ENCODE data around the gene COX6A2. TPM values are rescaled to one million over a fixed set of nuclear protein-coding genes. Genes with fewer than 3 reads are reported as not detected.
"Not testable (repeated sequence)": the region's sequence is repeated elsewhere in the genome, so short reads cannot be mapped to it uniquely, and the experiment has no call there.

The COX6A2 gene
- total and polyA plus RNA-seq, 8 donors, result 0.39 to 5.5 (median 0.57) TPM; not detected in 2

- DNase-seq, result peak in 2 of 6 donors; percentile 37 to 78
- intact Hi-C loops (cut with DNase I), result loop anchor here in 1 of 3 donors (10.0 kb wide), 2 partner anchors 297 to 457 kb away; partner anchors contain the start of gene HSD3B7
- Histone ChIP-seq H3K36me3 (no peaks in the 10 kb centered on the region), H3K27me3 (no peaks in the 10 kb centered on the region), H3K27ac (peak overlapping the region in 3 of 4 donors; percentile 89 to 91 (median 89)), H3K4me3 (peak overlapping the region; percentile 50 to 83 (median 64)), H3K4me1 (no peaks in the 10 kb centered on the region), H3K9me3 (no peaks in the 10 kb centered on the region)
- 33 to 48% methylated on average over 34 of the region's 34 CpGs for WGBS, 2 donors
- FAIRE-seq, result no peak
- TF ChIP-seq, protein P1, sequence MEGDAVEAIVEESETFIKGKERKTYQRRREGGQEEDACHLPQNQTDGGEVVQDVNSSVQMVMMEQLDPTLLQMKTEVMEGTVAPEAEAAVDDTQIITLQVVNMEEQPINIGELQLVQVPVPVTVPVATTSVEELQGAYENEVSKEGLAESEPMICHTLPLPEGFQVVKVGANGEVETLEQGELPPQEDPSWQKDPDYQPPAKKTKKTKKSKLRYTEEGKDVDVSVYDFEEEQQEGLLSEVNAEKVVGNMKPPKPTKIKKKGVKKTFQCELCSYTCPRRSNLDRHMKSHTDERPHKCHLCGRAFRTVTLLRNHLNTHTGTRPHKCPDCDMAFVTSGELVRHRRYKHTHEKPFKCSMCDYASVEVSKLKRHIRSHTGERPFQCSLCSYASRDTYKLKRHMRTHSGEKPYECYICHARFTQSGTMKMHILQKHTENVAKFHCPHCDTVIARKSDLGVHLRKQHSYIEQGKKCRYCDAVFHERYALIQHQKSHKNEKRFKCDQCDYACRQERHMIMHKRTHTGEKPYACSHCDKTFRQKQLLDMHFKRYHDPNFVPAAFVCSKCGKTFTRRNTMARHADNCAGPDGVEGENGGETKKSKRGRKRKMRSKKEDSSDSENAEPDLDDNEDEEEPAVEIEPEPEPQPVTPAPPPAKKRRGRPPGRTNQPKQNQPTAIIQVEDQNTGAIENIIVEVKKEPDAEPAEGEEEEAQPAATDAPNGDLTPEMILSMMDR (IDR thresholded peaks at IDR 0.05), result no peak
- ATAC-seq, result peak in 3 of 4 donors; percentile 2 to 4 (median 3)
Measured at GRCh38 chr16:31441956-31442355, 13.8 kb upstream of the COX6A2 start.

GRCh38 chr16:31440516-31441184 is 12.5 kb upstream of the COX6A2 start:
- Histone ChIP-seq H3K27me3 (no peaks in the 10 kb centered on the region), H3K4me3 (no peak overlapping the region), H3K27ac (no peak overlapping the region), H3K4me1 (no peaks in the 10 kb centered on the region), H3K36me3 (no peaks in the 10 kb centered on the region), H3K9me3 (no peaks in the 10 kb centered on the region)
- TF ChIP-seq, protein P1 (IDR thresholded peaks at IDR 0.05), result no peak
- ATAC-seq, result no peak
- peak in 1 of 6 donors; percentile 9 for DNase-seq
- 65 to 68% methylated on average over 4 of the region's 4 CpGs for WGBS, 2 donors
- intact Hi-C loops (cut with DNase I), result loop anchor here in 1 of 3 donors (10.0 kb wide), 2 partner anchors 296 to 456 kb away; partner anchors contain the start of gene HSD3B7
- FAIRE-seq, result no peak

DNA sequence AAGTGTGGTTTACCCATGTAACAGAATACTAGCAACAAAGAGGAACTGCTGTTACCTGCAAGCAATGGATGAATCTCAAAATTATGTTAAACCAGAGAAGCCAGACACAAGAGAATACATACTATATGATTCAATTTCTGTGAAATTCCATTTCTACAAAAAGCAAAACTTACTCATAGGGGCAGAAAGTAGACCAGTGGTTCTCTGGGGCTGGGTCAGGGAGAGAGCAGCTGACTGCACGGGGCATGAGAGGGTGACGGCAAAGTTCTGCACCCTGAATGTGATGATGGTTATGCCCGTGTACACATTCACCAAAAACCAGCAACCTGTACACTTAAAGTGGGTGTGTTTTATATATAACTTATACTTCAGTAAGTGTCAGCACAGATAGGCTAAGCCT is 11.4 kb upstream of the COX6A2 start:
- FAIRE-seq (no peak), DNase-seq (peak in 1 of 6 donors; percentile 1), ATAC-seq (no peak)
- intact Hi-C loops (cut with DNase I), result no loop called here
- H3K36me3 ChIP-seq, result no peaks in the 10 kb centered on the region
- no peaks in the 10 kb centered on the region for H3K4me1 ChIP-seq
- H3K27ac ChIP-seq, result no peak overlapping the region
- H3K27me3 ChIP-seq, result no peaks in the 10 kb centered on the region
- 82 to 84% methylated on average over 3 of the region's 3 CpGs for WGBS, 2 donors
- TF ChIP-seq, protein P1 (IDR thresholded peaks at IDR 0.05), result no peak
- H3K4me3 ChIP-seq, result no peak overlapping the region
- H3K9me3 ChIP-seq, result no peaks in the 10 kb centered on the region

GRCh38 chr16:31439023-31439422 is 10.9 kb upstream of the COX6A2 start:
- DNase-seq; ATAC-seq; intact Hi-C loops (cut with DNase I); FAIRE-seq; H3K4me1 ChIP-seq; H3K27me3 ChIP-seq; H3K4me3 ChIP-seq; H3K36me3 ChIP-seq; H3K27ac ChIP-seq; H3K9me3 ChIP-seq: not testable (repeated sequence)
- 62 to 66% methylated on average over 3 to 4 of the region's 4 CpGs for WGBS, 2 donors

GRCh38 chr16:31438414-31438813 is 10.3 kb upstream of the COX6A2 start:
- H3K36me3 ChIP-seq, result no peaks in the 10 kb centered on the region
- FAIRE-seq (no peak), ATAC-seq (no peak), DNase-seq (no peak)
- intact Hi-C loops (cut with DNase I), result no loop called here
- 34 to 58% methylated on average over 2 of the region's 2 CpGs for WGBS, 2 donors
- no peaks in the 10 kb centered on the region for H3K4me1 ChIP-seq
- H3K9me3 ChIP-seq, result no peaks in the 10 kb centered on the region
- TF ChIP-seq, protein P1 (IDR thresholded peaks at IDR 0.05), result no peak
- H3K27me3 ChIP-seq, result no peaks in the 10 kb centered on the region
- H3K4me3 ChIP-seq, result no peak overlapping the region
- H3K27ac ChIP-seq, result no peak overlapping the region

All from pancreas (tissue), 10 donors.